Smooth muscle cell (in vitro differentiated cells): ENCODE results near the gene GSG1L2. TPM values are rescaled to one million over a fixed set of nuclear protein-coding genes. Genes with fewer than 3 reads are reported as not detected.
A peak's percentile ranks its signal among the peaks of the same experiment; 100 is the strongest.

ENCODE experiments used
- DNase-seq: peaks from one replicate; lab custom pipeline; 2025; ENCODE audit not compliant: unreplicated experiment; lab: John Stamatoyannopoulos, UW
- H2AFZ ChIP-seq: fragments of 200-600 bp; sonication (generic); 2 replicates; pipeline ENCODE4 v1.6.0; 2016; ENCODE audit warnings: antibody characterized with exemption, low read depth, mild to moderate bottlenecking
- H3F3A ChIP-seq: fragments of 200-600 bp; sonication (generic); 2 replicates; pipeline ENCODE4 v1.6.0; 2017; ENCODE audit warnings: antibody characterized with exemption, low read depth
- H3K27ac ChIP-seq: fragments of 200-600 bp; sonication (generic); 2 replicates; pipeline ENCODE4 v1.5.1; 2016; ENCODE audit warnings: low read depth, mild to moderate bottlenecking
- H3K27me3 ChIP-seq: fragments of 200-600 bp; sonication (generic); 2 replicates; pipeline ENCODE4 v1.6.1; 2016; ENCODE audit warnings: low read depth, mild to moderate bottlenecking
- H3K36me3 ChIP-seq: fragments of 200-600 bp; sonication (generic); 2 replicates; pipeline ENCODE4 v1.5.1; 2016; ENCODE audit warnings: low read depth
- H3K4me1 ChIP-seq: fragments of 200-600 bp; sonication (generic); 2 replicates; pipeline ENCODE4 v1.5.1; 2016; ENCODE audit warnings: low read depth
- H3K4me2 ChIP-seq: fragments of 200-600 bp; sonication (generic); 2 replicates; pipeline ENCODE4 v1.6.0; 2016; ENCODE audit warnings: mild to moderate bottlenecking
- H3K4me3 ChIP-seq: fragments of 200-600 bp; sonication (generic); 2 replicates; pipeline ENCODE4 v1.5.1; 2016; ENCODE audit warnings: mild to moderate bottlenecking
- H3K79me2 ChIP-seq: fragments of 200-600 bp; sonication (generic); 2 replicates; pipeline ENCODE4 v1.6.0; 2016; ENCODE audit warnings: low read depth, mild to moderate bottlenecking
- H3K9ac ChIP-seq: fragments of 200-600 bp; sonication (generic); 2 replicates; pipeline ENCODE4 v1.6.0; 2016; ENCODE audit warnings: low read depth
- H3K9me3 ChIP-seq: fragments of 200-600 bp; sonication (generic); replicated peaks from 2 replicates; pipeline ENCODE4 v1.5.1; 2016; ENCODE audit warnings: low read depth
- H4K20me1 ChIP-seq: fragments of 200-600 bp; sonication (generic); 2 replicates; pipeline ENCODE4 v1.6.0; 2016; ENCODE audit warnings: low read depth
- WGBS: methylation state at CpG from one replicate; pipeline ENCODE4 v1.1.7; 2016; ENCODE audit warnings: low lambda C conversion rate; 5-methylcytosine and 5-hydroxymethylcytosine counted together
- polyA plus RNA-seq: library from polyadenylated mRNA; unstranded; fragments of >200 nt; fragmentation: Nextera tagmentation; extraction: Ambion mirVana; gene quantifications from 2 replicates; pipeline ENCODE4 v1.2.1, GENCODE V29; 2016
- total RNA-seq: library from RNA; depleted of rRNA; stranded (reverse); fragments of >200 nt; gene quantifications from 2 replicates; pipeline ENCODE4 v1.2.3, GENCODE V29; 2014
- TF ChIP-seq, protein P1 (sequence below): fragments of 200-600 bp; sonication (generic); IDR thresholded peaks from 2 replicates; pipeline ENCODE4 v1.5.1; 2017; ENCODE audit warnings: borderline replicate concordance, mild to moderate bottlenecking, antibody characterized with exemption; ENCODE audit not compliant: insufficient read depth, poor library complexity, severe bottlenecking

Gene GSG1L2
- total and polyA plus RNA-seq, 2 experiments from 2014 or later = not detected

DNA sequence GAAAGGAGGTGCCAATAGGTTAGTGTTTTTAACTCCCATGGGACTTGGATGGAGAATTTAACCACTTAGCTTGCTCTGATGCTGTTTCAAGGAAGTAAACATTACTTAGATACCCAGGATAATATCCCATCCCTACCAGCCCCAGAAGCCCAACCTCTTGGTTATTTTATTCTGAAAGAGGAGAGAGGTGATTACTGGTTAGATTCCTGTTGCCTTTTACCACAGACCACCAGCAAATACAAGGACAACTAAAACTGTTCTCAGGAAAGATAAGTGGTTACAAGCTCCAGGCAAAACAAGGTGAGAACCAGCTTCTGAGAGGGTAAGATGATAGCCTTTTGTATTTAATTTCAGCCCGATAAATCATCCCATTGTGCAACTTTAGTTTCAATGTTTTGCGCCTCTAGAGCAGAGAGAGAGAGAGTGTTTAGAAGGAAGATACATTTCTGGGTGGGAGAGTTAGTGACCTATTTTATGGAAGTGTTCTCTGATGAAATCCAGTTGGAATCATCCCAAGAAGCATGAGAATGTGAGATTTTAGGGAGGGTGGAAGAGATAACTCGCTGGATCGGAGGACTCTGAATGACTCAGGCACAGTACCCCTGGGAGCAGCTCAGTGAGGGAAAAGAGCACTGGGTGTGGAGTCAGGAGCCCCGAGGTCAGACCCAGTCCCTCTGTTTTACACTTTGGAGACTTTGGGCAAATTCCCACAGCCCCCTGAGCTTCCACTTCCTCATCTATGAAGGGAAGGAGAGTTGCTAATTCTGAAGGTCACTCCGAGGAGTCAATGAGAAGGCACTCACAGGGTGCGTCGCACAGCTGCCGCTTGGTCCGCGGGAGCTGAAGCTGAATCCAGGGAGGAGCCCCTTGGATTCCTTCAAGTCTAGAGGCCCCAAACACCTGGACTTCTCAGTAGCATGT lies 15.9 kb upstream of the GSG1L2 start:
- Histone ChIP-seq H3K9me3 (no peaks in the 10 kb centered on the region), H3K4me3 (no peak overlapping the region), H3K79me2 (no peaks in the 10 kb centered on the region), H3F3A (no peaks in the 10 kb centered on the region), H3K27ac (peak overlapping the region; percentile 60), H3K9ac (no peak overlapping the region), H3K4me1 (no peaks in the 10 kb centered on the region), H3K36me3 (no peaks in the 10 kb centered on the region), H4K20me1 (no peaks in the 10 kb centered on the region), H2AFZ (peak overlapping the region; percentile 4), H3K27me3 (no peaks in the 10 kb centered on the region), H3K4me2 (peak overlapping the region; percentile 66)
- DNase-seq = no peak
- TF ChIP-seq, protein P1, sequence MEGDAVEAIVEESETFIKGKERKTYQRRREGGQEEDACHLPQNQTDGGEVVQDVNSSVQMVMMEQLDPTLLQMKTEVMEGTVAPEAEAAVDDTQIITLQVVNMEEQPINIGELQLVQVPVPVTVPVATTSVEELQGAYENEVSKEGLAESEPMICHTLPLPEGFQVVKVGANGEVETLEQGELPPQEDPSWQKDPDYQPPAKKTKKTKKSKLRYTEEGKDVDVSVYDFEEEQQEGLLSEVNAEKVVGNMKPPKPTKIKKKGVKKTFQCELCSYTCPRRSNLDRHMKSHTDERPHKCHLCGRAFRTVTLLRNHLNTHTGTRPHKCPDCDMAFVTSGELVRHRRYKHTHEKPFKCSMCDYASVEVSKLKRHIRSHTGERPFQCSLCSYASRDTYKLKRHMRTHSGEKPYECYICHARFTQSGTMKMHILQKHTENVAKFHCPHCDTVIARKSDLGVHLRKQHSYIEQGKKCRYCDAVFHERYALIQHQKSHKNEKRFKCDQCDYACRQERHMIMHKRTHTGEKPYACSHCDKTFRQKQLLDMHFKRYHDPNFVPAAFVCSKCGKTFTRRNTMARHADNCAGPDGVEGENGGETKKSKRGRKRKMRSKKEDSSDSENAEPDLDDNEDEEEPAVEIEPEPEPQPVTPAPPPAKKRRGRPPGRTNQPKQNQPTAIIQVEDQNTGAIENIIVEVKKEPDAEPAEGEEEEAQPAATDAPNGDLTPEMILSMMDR = no peak
- WGBS = 64% methylated on average over 11 of the region's 11 CpGs

DNA sequence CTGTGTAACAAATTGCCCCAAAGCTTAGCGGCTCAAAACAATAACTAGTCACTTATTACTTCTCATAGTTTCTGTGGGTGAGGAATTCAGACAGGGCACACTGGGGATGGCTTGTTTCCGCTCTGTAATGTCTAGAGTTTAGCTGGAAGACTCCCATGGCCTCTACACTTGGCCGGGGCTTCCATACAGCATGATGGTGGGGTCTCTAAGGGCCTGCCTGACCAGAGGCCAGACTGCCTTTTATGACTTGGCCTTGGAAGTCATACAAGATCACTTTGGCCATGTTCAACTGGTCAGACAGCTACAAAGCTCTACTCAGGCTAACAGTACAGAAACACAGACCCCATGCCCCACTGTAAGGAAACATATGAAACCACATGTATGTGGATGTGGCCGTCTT lies 12.0 kb upstream of the GSG1L2 start:
- no peak for DNase-seq
- TF ChIP-seq, protein P1 = no peak
- Histone ChIP-seq H3K4me3 (no peak overlapping the region), H3K9ac (no peak overlapping the region), H3F3A (no peaks in the 10 kb centered on the region), H4K20me1 (no peaks in the 10 kb centered on the region), H2AFZ (no peak overlapping the region), H3K9me3 (no peaks in the 10 kb centered on the region), H3K27ac (no peak overlapping the region), H3K27me3 (no peaks in the 10 kb centered on the region), H3K79me2 (no peaks in the 10 kb centered on the region), H3K36me3 (no peaks in the 10 kb centered on the region), H3K4me1 (no peaks in the 10 kb centered on the region), H3K4me2 (no peak overlapping the region)
- WGBS = 94% methylated on average over 4 of the region's 4 CpGs

DNA sequence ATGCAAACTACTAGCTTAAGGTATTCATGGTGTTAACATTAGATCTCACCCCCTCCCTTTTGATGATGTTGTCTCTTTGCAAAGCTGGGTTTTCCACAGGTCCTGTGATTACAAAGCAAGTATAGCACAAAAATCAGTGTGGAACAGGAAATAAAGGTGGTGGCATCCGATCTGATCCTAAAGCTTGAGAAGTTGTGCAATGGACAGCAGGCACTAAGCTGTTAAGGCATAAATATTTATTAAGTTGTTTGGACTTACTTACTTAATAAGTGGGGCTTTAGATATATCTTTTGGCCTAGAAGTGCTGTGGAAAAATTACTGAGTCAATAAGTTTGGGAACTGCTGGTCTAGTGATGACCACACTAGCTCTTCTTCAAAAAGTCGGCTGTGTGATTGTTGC lies 8.8 kb upstream of the GSG1L2 start:
- Histone ChIP-seq H3K36me3 (no peaks in the 10 kb centered on the region), H3F3A (no peaks in the 10 kb centered on the region), H3K79me2 (no peaks in the 10 kb centered on the region), H3K4me3 (no peak overlapping the region), H3K4me2 (no peak overlapping the region), H3K27me3 (no peaks in the 10 kb centered on the region), H4K20me1 (no peaks in the 10 kb centered on the region), H3K27ac (no peak overlapping the region), H3K9ac (no peak overlapping the region), H2AFZ (no peak overlapping the region), H3K9me3 (no peaks in the 10 kb centered on the region), H3K4me1 (no peaks in the 10 kb centered on the region)
- DNase-seq = no peak
- 64% methylated on average over 2 of the region's 2 CpGs for WGBS
- TF ChIP-seq, protein P1 = no peak
